Measurements from ENCODE around the gene CLASRP. TPM values are rescaled to one million over a fixed set of nuclear protein-coding genes. Genes with fewer than 3 reads are reported as not detected.

Gene CLASRP
- total RNA-seq, 1 experiment from 2014 or later = 29.9 TPM

DNA sequence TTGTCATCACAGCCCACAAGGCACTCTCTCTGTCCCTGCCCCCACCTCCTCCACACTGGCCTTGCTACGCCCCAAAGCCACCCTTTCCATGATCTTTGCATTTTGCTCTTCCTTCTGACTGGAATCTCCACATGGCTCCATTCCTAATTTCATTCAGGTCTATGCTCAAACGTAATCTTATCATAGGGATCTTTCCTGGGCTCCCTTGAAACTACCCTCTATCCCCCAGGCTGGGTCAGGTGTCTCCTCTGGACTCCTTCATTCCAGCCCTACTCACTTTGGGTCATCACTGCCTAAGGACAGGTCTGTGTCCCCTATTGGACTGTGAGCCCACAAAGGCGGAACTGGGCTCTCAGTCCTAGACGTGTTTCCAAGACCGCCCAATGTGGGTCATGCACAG, 43.3 kb downstream of the CLASRP start:
- no peak for DNase-seq (ENCODE audit: low spot score)

DNA sequence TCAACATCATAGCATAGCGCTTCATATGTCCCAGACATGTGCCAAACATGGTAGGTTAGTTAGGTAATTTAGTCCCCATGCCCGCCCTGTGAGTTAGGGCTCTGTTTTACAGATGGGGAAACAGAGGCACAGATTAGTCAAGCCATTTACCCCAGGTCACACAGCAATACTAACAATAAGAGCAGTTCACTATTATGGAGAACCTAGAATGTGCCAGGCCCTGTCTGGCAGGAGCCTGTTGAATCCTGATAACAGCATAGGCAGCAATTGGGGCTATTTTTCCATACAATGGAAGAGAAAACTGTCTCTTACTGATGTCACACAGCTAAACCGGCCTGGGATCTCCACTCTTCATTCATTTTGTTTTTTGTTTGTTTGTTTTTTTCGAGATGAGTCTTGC, 47.6 kb downstream of the CLASRP start:
- no peak for DNase-seq (ENCODE audit: low spot score)

DNA sequence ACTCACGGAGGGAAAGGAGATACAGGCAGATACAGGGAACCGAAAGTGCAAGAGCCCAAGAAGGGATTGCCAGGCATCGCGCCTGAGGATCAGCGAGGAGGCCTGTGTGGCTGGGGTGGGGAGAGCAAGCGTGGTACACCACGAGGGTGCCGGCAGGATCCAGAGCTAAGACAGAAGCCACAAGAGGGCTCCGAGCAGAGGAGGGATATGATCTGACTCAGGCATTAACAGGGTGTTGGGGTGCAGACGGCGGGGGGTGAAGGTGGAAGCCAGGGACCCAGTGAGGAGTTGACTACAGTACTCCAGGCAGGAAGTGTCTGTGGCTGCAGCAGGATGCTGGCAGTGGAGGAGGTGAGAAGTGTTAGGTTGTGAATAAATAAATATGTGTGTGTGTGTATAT, 48.7 kb downstream of the CLASRP start:
- no peak for DNase-seq (ENCODE audit: low spot score)

DNA sequence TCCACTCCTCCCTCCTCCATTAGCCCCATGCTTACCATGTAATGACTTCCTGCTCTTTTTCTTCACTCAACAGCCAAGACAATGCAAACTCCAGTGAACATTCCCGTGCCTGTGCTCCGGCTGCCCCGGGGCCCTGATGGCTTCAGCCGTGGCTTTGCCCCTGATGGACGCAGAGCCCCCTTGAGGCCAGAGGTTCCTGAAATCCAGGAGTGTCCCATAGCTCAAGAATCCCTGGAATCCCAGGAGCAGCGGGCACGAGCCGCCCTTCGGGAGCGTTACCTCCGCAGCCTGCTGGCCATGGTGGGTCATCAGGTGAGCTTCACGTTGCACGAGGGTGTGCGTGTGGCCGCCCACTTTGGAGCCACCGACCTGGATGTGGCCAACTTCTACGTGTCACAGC, 51.2 kb downstream of the CLASRP start:
- no peak for DNase-seq (ENCODE audit: low spot score)

DNA sequence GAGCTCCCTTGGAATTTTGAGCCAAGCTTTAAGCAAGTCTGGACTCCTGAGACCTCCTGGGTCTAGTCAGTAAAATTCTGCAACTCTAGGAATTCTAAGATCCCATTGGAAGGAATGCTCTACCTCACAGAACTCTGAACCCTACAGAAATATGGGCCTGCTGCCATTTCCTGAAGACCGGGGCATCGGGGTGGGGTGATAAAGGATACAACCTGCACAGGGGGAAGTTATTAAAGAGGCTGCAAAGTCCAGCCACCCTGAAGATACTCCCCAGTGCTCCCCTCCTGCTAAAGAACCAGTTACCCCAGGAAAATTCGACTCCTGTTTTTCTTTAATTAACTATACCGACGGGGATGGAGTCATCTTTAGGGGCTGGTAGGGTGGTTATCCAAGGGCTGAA, 51.8 kb downstream of the CLASRP start:
- DNase-seq (ENCODE audit: low spot score) = no peak

DNA sequence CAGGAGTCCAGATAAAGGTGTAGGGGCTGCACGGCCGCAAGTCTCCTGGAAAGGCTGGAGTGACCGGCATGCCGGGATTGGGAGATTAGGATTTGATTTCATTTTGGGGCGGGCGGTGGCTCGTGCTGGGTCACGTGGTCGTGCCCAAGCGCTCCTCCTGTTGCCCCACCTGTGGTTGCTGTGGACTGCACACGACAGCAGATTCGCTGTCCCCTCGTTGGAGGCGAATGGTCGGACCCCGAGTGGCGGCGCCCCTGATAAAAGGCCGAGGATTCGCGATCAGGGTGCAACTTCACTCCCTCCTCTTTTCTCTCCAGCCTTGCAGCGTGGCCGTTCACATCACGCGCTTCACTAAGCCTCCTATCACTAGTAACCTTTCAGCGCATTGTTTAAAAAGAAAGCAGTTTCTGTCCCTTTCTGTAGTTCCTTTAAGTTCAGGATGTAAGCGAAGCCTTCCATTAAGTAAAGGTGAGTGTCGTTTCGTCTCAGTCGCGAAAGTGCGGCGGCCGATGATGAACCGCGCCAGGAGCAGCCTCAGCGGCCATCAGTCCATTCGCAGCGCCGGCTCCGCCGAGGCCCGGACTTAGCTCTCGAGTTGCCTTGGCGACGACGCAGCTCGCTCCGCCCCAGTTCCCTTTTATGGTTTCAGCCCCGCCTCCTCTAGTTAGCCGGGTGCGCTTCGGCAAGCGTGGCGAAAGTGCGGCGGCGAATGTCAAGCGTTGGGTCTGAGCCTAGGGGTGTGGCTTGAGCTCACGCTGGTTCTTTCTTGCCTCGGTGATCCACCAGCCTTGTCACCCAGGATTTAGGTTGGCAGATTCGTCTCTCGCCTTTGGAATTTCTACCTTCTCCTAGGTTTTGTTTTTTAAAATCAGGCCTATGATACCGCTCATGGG, 52.4 kb downstream of the CLASRP start:
- peak; percentile 87 for DNase-seq (ENCODE audit: low spot score)

DNA sequence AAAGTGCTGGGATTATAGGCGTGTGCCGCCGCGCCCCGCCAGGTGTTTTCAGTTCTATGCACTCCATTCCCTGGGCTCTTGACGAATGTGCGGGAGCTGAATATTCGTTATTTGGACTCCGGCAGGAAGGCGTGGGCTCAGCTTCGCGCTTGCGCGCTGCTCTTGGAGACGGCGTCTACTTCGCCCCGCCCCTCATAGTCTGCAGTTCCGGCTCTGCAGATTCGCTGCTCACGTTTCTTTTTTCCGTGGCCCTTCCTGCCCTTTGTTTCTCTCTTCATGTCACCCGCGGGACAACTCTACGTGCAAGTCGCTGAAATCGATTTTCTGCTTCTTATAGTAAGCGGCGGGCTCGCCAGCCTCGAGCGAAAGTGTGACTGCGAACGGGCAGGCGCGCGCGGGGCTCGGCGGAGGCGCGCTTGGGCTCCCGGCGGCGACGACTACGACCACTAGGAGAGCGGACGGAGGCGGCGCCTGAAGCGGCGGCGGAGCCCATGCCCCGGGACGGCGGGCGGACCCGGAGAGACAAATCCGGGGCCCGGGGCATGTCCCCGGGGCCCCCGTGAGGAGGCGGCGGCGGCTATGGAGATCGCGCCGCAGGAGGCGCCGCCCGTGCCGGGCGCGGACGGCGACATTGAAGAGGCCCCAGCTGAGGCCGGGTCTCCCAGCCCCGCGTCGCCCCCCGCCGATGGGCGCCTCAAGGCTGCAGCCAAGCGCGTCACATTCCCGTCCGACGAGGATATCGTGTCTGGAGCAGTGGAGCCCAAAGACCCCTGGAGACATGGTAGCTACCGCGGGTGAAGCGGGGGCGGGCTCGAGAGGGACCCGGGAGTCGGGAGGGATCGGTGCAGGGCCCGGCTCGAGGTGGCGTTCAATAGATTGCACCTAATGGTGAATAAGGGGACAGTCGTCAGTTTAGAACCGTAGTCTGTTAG, 54.2 kb downstream of the CLASRP start, which contains the start of gene PPP1R37:
TSS of gene PPP1R37 (plus strand) at position 433 of the 932 bp plus-strand sequence. CDS start at position 580, 147 bp downstream.
- peak; percentile 80 for DNase-seq (ENCODE audit: low spot score)

DNA sequence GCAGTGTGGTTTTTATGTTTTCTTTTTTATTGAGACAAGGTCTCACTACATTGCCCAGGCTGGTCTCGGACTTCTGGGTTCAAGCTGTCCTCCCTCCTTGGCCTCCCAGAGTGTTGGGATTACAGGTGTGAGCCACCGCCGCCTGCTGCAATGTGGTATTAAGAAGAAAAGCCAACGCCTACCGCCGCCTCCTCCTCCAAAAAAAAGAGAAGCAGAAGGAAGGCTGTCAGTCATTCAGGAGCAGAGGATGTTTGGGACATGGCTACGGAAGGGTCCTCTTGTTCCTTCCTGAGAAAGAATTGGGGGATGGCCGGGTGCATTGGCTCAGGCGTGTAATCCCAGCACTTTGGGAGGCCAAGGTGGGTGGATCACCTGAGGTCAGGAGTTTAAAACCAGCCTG, 55.3 kb downstream of the CLASRP start:
- DNase-seq (ENCODE audit: low spot score) = no peak

DNA sequence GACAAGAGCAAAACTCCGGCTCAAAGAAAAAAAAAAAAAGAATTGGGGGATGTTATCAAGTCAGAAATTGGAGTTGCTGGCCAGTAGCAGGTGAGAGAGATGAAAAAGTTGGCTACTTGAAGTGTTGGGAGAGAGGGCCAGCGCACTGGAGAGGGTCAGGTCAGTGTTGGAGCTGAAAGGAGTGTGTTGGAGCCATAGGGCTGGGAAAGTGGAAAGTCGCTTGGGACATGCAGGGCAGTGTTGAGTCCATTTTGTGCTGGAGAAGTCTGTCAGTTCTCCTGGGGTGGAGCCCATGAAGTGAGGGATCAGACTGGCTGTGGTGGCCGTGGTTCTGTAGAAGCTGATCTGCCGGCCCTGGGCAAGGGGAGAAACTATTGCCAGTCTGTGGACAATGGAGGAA, 55.9 kb downstream of the CLASRP start:
- DNase-seq (ENCODE audit: low spot score) = no peak

DNA sequence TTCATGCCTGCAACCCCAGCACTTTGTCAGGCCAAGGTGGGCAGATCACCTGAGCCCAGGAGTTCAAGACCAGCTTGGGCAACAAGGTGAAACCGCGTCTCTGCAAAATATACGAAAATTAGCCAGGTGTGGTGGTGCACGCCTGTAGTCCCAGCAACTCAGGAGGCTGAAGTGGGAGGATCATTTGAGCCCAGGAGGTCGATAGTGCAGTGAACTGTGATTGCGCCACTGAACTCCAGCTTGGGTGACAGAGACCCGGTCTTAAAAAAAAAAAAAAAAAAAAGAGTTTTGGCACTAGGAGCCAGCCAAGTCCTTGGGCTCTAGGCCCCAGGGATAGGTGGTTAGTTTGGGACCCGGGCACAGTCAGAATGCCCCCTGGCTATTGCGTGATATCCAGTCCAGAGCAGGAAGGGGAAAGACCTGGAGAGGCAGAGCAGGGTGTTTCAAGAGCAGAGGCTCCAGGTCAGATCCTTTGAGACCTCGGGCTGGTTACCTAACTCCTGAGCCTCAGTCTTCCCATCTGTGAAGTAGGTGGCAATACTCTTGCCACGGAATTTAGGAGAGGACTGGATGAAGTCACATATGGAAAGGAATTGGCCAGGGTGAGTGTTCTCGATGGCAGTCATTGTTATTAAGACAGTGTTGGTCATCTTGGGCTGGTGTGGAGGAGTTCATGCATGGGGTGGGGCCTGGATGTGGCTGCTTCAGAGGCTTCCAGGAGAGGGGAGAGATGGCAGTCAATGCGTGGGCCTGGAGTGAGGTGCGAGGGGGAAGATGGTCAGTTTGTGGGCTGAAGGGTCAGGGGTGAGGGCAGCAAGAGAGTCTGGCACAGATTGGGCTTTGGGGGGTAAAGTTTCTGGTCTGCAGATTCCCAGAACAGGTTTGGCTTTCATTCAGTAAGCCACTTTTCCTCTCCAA, 56.9 kb downstream of the CLASRP start:
- DNase-seq (ENCODE audit: low spot score) = no peak

DNA sequence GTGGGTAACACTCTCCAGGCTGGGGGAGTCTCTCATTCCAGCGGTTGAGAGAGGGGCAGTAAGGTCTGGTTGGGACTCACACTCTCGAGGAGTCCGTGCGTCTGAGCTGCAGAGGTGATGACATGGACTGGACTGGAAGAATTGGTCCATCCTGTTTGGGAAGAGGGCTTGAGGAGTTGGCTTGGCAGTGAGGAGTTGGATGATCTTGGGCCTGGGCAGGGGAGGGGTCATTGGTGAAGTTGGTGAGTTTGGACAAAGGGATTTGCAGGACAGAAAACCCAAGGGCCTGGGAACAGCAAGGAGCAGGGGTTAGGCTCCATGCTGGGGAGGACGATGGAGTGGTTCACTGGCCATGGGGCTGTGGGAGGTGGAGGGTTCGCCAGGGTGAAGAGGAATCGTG, 57.9 kb downstream of the CLASRP start:
- DNase-seq (ENCODE audit: low spot score) = no peak

DNA sequence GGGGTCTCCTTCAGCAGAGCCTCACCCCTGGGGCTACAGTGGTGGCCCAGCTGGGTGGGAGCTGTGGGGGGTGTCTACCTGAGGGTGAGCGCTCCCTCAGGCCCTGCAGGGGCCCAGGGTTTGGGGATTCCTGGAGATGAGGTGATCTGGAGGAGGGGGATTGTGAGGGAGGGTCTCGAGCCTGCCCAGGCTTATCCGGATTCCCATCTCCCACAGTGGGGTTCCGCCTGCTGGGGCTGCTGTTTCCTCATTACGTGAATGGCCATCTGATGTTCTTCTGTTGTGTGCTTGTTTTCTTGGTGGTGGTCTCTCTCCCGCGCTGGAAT, 58.6 kb downstream of the CLASRP start:
- DNase-seq (ENCODE audit: low spot score) = no peak

DNA sequence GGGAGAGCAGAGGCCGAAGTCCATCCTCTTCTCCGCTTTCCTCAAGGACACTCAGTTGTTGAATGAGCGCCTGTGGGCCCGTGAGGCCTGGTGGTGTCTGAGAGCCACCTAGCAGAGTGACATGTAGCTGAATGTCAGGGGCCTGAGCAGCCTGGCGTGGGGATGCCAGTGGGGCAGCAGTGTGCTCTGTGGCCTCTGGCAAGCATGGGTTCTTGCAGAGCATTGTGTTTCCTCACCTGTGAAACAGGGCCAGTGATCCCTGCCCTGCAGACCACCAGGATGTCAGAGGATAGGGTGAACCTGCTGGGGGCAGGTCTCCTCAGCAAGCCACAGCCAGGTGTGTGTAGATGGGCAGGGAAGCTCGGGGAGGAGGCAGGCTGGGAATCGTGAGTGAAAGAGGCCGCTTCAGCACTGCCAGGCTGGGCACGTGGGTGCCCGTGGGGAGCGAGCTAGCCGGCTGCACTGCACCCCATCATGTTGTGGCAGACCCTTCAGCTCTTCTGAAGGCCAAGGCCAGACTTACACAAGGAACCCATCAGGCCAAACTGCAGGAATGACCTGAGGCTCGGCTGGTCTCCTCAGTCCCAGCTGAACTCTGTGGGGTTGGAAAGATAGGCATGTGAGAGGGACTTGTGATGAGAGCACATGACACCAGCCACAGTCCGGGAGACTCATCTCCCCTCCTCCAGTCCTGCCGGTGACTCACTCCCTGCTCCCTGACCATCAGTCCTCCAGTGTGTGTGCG, 59.1 kb downstream of the CLASRP start:
- DNase-seq (ENCODE audit: low spot score) = peak; percentile 91

DNA sequence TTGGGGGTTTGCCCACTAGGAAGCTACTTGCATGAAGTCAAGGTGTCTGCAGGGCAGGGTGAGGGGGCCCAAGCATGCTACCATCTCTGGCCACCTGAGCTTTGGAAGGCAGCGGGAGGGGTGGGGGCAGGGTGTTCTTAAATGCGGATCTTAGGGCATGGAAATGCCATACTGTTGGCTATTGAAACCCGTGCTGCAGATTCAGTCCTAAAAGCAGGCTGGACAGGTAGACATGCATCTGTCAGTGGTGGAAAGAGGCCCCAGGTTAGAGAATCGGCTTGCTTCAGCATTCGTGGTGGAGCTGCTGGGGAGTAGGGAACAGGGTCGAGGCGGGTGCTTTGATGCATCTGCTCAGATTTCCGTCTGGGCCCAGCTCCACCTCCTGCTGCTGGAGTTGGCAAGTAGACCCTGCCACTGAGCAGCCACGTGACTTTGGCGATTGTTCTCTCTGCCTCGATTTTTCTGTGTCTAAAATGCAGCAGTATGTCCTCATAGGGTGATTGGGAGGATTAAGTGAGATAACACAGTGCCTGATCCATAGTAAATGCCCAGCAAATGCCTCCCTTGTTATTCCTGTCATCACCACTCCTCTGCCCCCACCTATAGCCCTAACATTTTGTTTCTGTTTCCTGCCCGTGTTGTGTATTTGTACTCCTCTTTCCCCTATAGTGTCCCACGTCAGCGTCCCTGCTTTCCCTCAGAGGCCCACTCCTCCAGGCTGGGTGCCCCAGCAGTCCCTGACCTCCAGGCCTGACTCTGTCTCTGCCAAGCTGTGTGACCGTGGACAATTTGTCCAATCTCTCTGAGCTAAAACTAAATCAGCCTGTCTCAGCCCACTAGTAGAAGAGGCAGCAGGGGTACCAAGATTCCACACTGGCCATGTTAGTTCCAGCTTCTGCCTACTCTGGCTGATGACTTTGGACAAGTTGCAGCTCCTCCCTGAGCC, 59.9 kb downstream of the CLASRP start:
- DNase-seq (ENCODE audit: low spot score) = peak; percentile 7

DNA sequence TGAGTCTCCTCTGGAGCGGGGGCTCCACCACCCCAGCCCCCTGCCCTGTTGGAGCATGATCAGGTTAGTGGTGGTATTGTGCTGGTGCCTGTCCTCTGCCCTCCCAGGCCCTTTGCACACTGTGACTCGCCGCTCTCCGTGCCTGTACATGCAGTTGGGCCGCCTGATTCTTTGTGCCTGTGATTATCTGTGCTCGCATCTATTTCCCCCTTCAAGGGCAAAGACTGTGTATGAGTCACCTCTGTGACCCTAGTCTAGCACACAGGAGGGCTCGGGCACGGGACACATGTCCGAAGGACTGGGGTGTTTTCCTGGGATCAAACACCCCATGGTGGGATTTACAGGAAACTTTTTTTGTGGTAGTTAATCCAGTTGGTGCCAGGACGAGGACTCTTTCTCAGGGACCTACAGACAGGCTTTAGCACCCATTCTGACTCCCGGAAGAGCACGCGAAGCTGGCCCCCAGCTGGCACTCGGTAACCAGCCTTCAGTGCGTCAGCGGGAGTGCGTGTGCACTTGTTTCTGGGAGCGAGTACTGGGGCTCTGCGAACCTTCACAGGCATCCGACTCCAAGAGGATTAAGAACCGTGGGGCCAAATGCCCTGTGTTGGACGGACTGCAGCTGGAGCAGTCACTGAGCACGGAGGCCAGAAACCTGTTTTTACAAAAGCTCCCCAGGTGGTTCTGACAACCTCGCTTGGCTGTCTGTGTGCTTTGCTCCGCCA, 60.8 kb downstream of the CLASRP start:
- no peak for DNase-seq (ENCODE audit: low spot score)

DNA sequence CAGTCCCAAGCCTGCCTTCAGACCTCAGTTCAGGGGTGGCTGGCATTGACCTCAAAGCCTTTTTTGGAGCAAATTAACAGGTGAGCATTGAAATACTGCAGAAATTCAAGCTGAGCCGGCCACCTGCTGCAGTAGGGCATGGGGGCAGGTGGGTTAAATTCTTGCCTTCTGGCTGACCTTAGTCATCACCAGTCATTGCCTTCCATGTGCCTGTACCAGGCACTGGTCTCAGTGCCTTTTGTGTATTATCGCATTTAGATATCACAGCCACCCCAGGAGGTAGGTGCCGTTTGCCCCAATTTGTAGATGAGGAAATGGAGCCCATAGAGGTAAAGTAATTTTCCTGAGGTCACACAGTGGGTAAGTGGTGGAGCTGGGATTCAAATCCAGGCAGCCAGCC, 61.4 kb downstream of the CLASRP start:
- DNase-seq (ENCODE audit: low spot score) = no peak

DNA sequence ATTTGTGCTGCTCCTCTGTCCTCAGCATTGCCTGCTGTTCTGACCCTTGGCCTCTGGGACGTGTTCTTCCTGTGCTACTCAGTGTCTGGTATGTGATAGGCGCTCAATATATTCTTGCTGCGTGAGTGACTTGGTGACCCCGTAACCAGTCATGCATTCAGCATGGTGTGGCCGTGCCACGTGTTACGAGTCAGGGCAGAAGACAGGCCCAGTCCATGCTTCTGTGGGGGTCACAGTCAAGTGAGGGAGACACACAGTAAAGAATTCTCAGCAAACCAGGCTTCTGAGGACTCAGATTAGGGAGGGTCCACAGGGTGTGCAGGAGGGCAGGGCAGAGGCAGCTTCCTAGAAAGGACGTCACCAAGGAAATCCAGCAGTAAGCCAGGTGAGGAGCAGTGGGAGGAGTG, 62.0 kb downstream of the CLASRP start:
- DNase-seq (ENCODE audit: low spot score) = no peak

DNA sequence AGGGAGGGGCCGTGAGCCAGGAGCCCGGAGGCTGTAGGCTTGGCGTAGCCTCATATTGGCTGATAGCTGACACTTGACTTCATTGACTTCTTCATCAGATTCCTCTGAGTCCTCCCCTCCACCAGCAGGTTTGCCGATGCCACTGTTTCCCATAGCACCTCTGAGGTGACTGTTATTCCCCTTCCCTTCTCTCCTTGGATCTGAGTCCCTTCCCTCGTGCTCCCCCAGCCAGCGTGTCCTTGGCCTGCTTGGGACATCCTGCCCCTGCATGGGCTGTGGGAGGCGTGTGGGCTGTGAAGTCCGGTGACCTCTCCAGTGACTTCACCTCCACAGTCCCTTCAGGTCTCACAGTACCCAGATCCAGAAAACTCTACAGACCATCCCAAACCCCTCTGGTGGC, 63.0 kb downstream of the CLASRP start:
- no peak for DNase-seq (ENCODE audit: low spot score)

DNA sequence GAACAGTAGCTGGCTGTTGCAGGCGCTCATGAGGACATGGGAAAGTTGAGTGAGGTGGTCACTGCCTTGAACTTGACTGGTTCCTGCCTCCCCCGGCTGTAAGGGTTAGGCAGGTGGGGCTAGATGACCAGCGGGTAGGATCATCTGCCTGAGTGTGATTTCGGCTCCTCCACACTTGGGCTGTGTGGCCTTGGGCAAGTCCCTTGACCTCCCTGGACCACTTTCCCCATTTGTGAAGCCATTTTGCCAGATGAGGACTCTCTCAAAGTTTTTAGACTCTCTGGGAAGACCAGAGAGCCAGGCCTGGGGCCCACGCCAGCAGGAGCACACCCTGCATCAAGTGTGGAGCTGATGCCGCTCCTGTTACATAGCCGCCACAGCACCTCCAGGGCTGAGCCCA, 63.6 kb downstream of the CLASRP start:
- no peak for DNase-seq (ENCODE audit: low spot score)

All from A172 (cell line).